Psoas muscle (tissue), 8 donors: ENCODE measurements around the gene CACNB3. TPM values are rescaled to one million over a fixed set of nuclear protein-coding genes. Genes with fewer than 3 reads are reported as not detected.

Experiments used
- ATAC-seq, 4 donors: fragments of 200-7000 bp; cut with Tn5 transposase; one replicate each; pipeline ENCODE4 v1.9.1; 2020; ENCODE audit warnings: moderate library complexity in 3 of 4, mild to moderate bottlenecking in 2 of 4
- DNase-seq, 2 donors: peaks; one replicate each; pipeline ENCODE4 v3.0.0-alpha.2; 2020
- H3K27ac ChIP-seq: fragments of 200-600 bp; one replicate; pipeline ENCODE4 v1.8.0; 2022
- H3K27me3 ChIP-seq, 3 donors: fragments of 200-600 bp in 1 of 3; one replicate each; pipeline versions ENCODE4 v1.6.1 to v1.8.0; 2013 to 2022; ENCODE audit warnings: low read length in 2 of 3, mild to moderate bottlenecking in 2 of 3, moderate library complexity in 1 of 3; ENCODE audit not compliant: insufficient read depth in 3 of 3
- H3K36me3 ChIP-seq, 2 donors: fragments of 200-600 bp in 1 of 2; one replicate each; pipeline versions ENCODE4 v1.6.1 to v1.8.0; 2013 to 2022; ENCODE audit warnings: low read depth in 1 of 2, mild to moderate bottlenecking in 1 of 2, moderate library complexity in 1 of 2; ENCODE audit not compliant: insufficient read depth in 1 of 2
- H3K4me1 ChIP-seq: fragments of 200-600 bp; one replicate; pipeline ENCODE4 v1.8.0; 2022
- H3K4me3 ChIP-seq: fragments of 200-600 bp; one replicate; pipeline ENCODE4 v1.8.0; 2022; ENCODE audit warnings: mild to moderate bottlenecking
- H3K9me3 ChIP-seq: fragments of 200-600 bp; one replicate; pipeline ENCODE4 v1.8.0; 2022
- WGBS, 3 donors: extraction: QIAGEN DNeasy Blood & Tissue Kit; methylation state at CpG; one replicate each; pipeline versions ENCODE4 v1.1.6 to v1.1.7; 2013; 5-methylcytosine and 5-hydroxymethylcytosine counted together
- intact Hi-C, 2 donors: fragments of 100-400 bp; cut with DNase I; formaldehyde crosslinking; loops; one replicate each; pipeline versions ENCODE4 v1.11.0 to v1.14.2; 2022
- polyA plus RNA-seq, 3 donors: library from polyadenylated mRNA; stranded (reverse); fragments of 200-250 nt; gene quantifications; one replicate each; pipeline ENCODE4 v1.2.3, GENCODE V29; 2013
- total RNA-seq, 4 donors: library from RNA; stranded (reverse); fragmentation: NEBNext Ultra II Directional in 2 of 4; extraction: Animal tissue kit (Norgen Biotek cat#: 25700) in 2 of 4; gene quantifications; one replicate each; pipeline versions ENCODE4 v1.2.1 to v1.2.4, GENCODE V29; 2021 to 2023
- TF ChIP-seq, protein P1 (sequence below): fragments of 200-600 bp; IDR thresholded peaks from one replicate; pipeline ENCODE4 v1.8.0; 2022; ENCODE audit warnings: antibody characterized with exemption
- donor health status: healthy with polysubstance abuse.
- donor health status: DM: no; HTN: no; CAD: no; lungs with moderate emphysema.
- donor health status: Bipolar disorder and iron deficiency.
- donor health status: healthy.
- donor health status: DM: yes; HTN: yes; CAD: no.
- donor health status: DM: no; HTN: no; CAD: no.
- donor health status: DM: no; HTN: no; CAD: no.
- donor health status: DM: yes; HTN: yes; CAD: no.

CACNB3 gene
- total and polyA plus RNA-seq, 7 donors: 0.92 to 3.5 (median 2.0) TPM

DNA sequence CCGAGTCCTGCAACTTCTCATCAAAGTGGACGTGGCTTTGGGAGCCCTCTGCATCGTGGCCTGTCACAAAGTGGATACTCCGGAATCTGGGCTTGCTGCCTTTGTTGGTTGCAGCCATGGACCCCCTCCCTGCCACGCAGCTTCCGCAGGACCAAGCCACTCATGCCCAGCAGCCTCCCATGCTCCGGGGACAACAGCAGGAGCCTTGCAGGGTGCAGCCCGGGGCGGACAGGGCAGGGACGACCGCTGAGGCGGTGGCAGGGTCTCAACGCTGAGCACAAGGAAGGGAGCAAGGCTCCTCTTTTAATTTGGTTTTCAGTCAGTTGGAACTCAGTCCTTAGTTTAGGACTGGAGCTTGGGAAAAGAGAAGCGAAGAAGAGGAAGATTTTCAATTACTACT, 17.3 kb upstream of the CACNB3 start:
- Histone ChIP-seq H3K4me3 (no peak overlapping the region), H3K27me3 (no peaks in the 10 kb centered on the region), H3K9me3 (no peaks in the 10 kb centered on the region), H3K27ac (no peak overlapping the region), H3K4me1 (no peaks in the 10 kb centered on the region), H3K36me3 (no peaks in the 10 kb centered on the region)
- intact Hi-C loops: no loop called here
- TF ChIP-seq, protein P1, sequence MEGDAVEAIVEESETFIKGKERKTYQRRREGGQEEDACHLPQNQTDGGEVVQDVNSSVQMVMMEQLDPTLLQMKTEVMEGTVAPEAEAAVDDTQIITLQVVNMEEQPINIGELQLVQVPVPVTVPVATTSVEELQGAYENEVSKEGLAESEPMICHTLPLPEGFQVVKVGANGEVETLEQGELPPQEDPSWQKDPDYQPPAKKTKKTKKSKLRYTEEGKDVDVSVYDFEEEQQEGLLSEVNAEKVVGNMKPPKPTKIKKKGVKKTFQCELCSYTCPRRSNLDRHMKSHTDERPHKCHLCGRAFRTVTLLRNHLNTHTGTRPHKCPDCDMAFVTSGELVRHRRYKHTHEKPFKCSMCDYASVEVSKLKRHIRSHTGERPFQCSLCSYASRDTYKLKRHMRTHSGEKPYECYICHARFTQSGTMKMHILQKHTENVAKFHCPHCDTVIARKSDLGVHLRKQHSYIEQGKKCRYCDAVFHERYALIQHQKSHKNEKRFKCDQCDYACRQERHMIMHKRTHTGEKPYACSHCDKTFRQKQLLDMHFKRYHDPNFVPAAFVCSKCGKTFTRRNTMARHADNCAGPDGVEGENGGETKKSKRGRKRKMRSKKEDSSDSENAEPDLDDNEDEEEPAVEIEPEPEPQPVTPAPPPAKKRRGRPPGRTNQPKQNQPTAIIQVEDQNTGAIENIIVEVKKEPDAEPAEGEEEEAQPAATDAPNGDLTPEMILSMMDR: no peak
- ATAC-seq (no peak), DNase-seq (no peak)
- 75 to 76% (median 75%) methylated on average over 14 of the region's 14 CpGs for WGBS, 3 donors

DNA sequence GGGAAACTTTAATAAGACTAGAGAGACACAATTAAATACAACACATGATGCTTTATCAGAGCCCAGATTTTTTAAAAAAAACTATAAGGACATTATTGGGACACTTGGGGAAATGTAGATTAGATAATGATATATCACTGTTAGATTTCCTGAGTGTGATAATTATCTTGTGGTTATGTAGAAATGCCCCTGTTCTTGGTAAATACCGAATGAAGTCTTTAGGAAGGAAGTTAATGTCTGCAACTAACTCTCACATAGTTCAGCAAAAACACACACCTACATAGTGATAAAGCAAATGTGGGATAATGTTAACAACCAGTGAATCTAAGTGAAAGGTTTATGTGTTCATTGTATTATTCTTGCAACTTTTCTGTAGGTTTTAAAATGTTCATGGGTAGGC, 14.6 kb upstream of the CACNB3 start:
- no peaks in the 10 kb centered on the region for H3K27me3 ChIP-seq
- H3K9me3 ChIP-seq: no peaks in the 10 kb centered on the region
- TF ChIP-seq, protein P1: no peak
- intact Hi-C loops: no loop called here
- H3K27ac ChIP-seq: no peak overlapping the region
- no peak overlapping the region for H3K4me3 ChIP-seq
- H3K4me1 ChIP-seq: no peaks in the 10 kb centered on the region
- DNase-seq: no peak
- no peaks in the 10 kb centered on the region for H3K36me3 ChIP-seq
- WGBS, 3 donors: 64 to 74% (median 70%) methylated on average over 1 of the region's 1 CpG
- ATAC-seq: no peak

DNA sequence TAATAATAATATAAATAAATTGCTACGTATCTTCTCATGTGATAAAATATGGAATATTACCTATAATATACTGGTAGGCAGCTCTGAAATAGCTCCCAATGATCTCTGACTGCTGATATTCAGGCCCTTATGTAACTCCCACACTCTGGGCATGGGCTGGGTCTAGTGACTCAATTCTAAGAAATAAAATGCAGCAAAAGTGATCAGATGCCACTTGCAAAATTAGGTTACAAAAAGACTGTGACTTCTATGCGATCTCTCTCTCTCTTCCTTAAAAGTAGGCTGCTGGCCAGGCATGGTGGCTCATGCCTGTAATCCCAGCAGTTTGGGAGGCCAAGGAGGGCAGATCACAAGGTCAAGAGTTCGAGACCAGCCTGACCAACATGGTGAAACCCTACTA, 10.3 kb upstream of the CACNB3 start:
- TF ChIP-seq, protein P1: no peak
- DNase-seq (no peak), ATAC-seq (no peak)
- H3K36me3 ChIP-seq: no peaks in the 10 kb centered on the region
- H3K9me3 ChIP-seq: no peaks in the 10 kb centered on the region
- no peak overlapping the region for H3K27ac ChIP-seq
- 86 to 95% (median 92%) methylated on average over 3 of the region's 3 CpGs for WGBS, 3 donors
- H3K4me3 ChIP-seq: no peak overlapping the region
- H3K4me1 ChIP-seq: no peaks in the 10 kb centered on the region
- intact Hi-C loops: no loop called here
- no peaks in the 10 kb centered on the region for H3K27me3 ChIP-seq

DNA sequence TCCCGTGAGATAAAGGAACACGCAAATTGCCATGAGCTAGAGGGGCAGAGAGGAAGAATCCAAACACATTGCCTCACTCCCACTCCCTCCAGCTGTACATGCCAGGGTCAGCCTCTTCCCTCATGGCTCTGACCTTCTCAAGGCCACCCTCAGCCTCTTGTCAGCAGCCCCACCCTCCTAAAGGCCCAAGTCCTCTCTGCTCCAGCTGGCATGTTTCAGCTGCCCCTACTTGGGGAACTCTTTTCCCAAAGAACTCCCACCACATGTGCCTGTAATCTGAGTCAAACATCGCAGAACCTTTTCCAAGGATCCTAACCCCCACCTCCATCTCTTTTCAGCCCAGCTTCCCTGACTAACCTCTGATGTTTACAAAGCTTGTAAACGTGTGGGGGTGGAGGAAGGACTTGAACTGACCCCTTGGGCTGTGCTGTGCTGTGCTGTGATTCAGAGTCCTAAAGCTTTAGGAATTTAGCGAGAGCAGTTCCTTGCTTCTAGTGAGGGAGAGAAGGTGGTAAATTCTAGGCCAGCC, 7.3 kb upstream of the CACNB3 start:
- peaks cover 5% of the 10 kb centered on the region for H3K4me1 ChIP-seq
- WGBS, 3 donors: 57 to 64% (median 63%) methylated on average over 5 of the region's 5 CpGs
- no peak overlapping the region for H3K27ac ChIP-seq
- H3K27me3 ChIP-seq: no peaks in the 10 kb centered on the region
- no peaks in the 10 kb centered on the region for H3K36me3 ChIP-seq
- TF ChIP-seq, protein P1: no peak
- DNase-seq (no peak), ATAC-seq (no peak)
- no peaks in the 10 kb centered on the region for H3K9me3 ChIP-seq
- intact Hi-C loops: no loop called here
- H3K4me3 ChIP-seq: no peak overlapping the region

DNA sequence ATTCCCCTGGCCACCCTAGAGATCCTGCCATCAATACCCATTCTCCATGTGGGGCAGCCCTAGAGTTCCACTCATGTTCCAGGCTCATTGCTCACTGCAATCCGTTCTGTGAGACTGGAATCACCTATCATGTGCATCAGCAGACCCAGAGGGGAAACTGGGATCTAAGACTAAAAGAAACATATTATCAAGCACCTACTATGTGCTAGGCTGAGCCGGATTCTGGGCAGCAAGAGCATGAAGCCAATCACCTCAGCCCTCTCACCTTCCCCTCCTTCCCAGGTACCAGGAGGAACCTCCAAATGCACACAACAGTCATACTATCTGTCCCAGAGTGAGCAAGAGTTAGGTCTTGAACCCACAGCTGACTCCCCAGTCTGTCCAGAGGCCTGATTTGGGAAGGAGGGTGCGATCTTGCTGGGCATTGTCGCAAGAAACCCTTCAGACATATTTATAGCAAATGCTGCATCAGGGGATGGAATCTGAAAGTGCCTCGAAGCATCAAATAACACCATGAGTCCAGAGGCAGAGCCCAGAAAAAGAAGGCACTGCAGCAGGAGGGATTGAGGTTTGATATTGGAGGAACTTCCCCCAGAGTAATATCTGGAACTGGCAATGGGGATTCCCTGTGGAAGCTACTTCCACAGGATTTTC, 6.7 kb upstream of the CACNB3 start:
- no peak overlapping the region for H3K4me3 ChIP-seq
- H3K27me3 ChIP-seq: no peaks in the 10 kb centered on the region
- H3K36me3 ChIP-seq: no peaks in the 10 kb centered on the region
- H3K27ac ChIP-seq: no peak overlapping the region
- H3K9me3 ChIP-seq: no peaks in the 10 kb centered on the region
- no peak for ATAC-seq
- TF ChIP-seq, protein P1: no peak
- peaks cover 7% of the 10 kb centered on the region for H3K4me1 ChIP-seq
- 50 to 66% (median 51%) methylated on average over 5 of the region's 5 CpGs for WGBS, 3 donors
- intact Hi-C loops: no loop called here
- no peak for DNase-seq
